GM12865 (cell line): ENCODE data around the gene MRAS.

ENCODE experiments used
- DNase-seq: peaks from one replicate; pipeline ENCODE4 v3.0.0; 2010; ENCODE audit warnings: low read depth
- H3K4me3 ChIP-seq: 2 replicates; pipeline ENCODE4 v1.5.1; 2011; ENCODE audit warnings: mild to moderate bottlenecking, low read depth, low read length, control low read depth
- CTCF ChIP-seq: IDR thresholded peaks from 2 replicates; pipeline ENCODE4 v1.5.1; 2011; ENCODE audit warnings: low read length, control low read depth, low read depth, inconsistent platforms; ENCODE audit not compliant: insufficient read depth; ENCODE audit errors: missing control alignments

Gene MRAS

GRCh38 chr3:138365253-138365555 lies 16.8 kb downstream of the MRAS start:
- H3K4me3 ChIP-seq = no peak overlapping the region
- DNase-seq = no peak
- no peak for TF ChIP-seq CTCF

GRCh38 chr3:138366006-138366759 lies 17.8 kb downstream of the MRAS start:
- H3K4me3 ChIP-seq = no peak overlapping the region
- DNase-seq = no peak
- TF ChIP-seq CTCF = no peak

- no peak for TF ChIP-seq CTCF
These were observed 19.0 kb downstream of the MRAS start for GRCh38 chr3:138367326-138367850.

GRCh38 chr3:138367911-138368310 lies 19.5 kb downstream of the MRAS start:
- no peak for DNase-seq
- no peak overlapping the region for H3K4me3 ChIP-seq
- no peak for TF ChIP-seq CTCF

More at GRCh38 chr3:138367326-138367850, 19.0 kb downstream of the MRAS start:
- no peak for DNase-seq
- H3K4me3 ChIP-seq = no peak overlapping the region

GRCh38 chr3:138369151-138369900 lies 20.9 kb downstream of the MRAS start:
- H3K4me3 ChIP-seq = no peak overlapping the region
- TF ChIP-seq CTCF = no peak
- DNase-seq = no peak

GRCh38 chr3:138370321-138370720 lies 21.9 kb downstream of the MRAS start:
- TF ChIP-seq CTCF = no peak
- no peak for DNase-seq
- no peak overlapping the region for H3K4me3 ChIP-seq
